Esophagus squamous epithelium (tissue), 4 donors: ENCODE data around the gene EXOC3L1.
A peak's percentile ranks its signal among the peaks of the same experiment; 100 is the strongest.

Experiments used
- CTCF ChIP-seq, 6 experiments: fragments of 450-650 bp in 4 of 6; fragments of 200-600 bp in 2 of 6; sonication (generic) in 2 of 6; IDR thresholded peaks; one replicate each; pipeline ENCODE4 v1.5.1; 2016 to 2019; ENCODE audit warnings: antibody characterized with exemption in 6 of 6, mild to moderate bottlenecking in 4 of 6, moderate library complexity in 4 of 6
- POLR2A ChIP-seq, 4 donors: fragments of 450-650 bp; IDR thresholded peaks; one replicate each; pipeline ENCODE4 v1.6.1; 2017; ENCODE audit warnings: antibody characterized with exemption in 4 of 4, mild to moderate bottlenecking in 4 of 4, moderate library complexity in 3 of 4

GRCh38 chr16:67164599-67165061 lies 25.3 kb downstream of the EXOC3L1 start, which contains the start of gene HSF4:
- peak in 1 of 6 experiments; percentile 3 for TF ChIP-seq CTCF (IDR thresholded peaks at IDR 0.05)
- TF ChIP-seq POLR2A (IDR thresholded peaks at IDR 0.05), result peak in 2 of 4 donors; percentile 57 to 67
